Measurements from ENCODE around the gene FGFR3.

Gene FGFR3

DNA sequence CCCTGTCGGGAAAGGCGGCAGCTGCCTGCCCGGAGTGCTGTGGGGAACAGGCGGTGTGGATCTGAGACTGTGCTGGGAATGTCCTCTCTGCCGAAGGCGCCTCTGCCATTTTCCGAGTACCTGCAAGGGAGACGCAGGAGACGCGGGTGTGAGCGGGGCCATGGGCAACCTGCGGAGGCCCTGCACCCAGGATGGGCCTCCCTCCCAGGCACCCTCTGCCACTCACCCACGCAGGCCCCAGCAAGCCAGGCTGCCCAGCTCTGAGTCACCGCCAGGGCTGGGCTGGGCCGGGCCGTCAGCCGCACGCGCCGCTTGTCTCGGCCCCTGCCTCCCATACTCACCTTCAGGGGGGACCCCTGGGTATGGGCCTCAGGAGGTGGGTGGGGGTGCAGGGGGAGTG lies 3.5 kb upstream of the FGFR3 start:
- DNase-seq, result no peak

GRCh38 chr4:1790005-1790404 lies 3.1 kb upstream of the FGFR3 start:
- no peak for DNase-seq

GRCh38 chr4:1792158-1792831 lies 798 bp upstream of the FGFR3 start:
- no peak for DNase-seq

DNA sequence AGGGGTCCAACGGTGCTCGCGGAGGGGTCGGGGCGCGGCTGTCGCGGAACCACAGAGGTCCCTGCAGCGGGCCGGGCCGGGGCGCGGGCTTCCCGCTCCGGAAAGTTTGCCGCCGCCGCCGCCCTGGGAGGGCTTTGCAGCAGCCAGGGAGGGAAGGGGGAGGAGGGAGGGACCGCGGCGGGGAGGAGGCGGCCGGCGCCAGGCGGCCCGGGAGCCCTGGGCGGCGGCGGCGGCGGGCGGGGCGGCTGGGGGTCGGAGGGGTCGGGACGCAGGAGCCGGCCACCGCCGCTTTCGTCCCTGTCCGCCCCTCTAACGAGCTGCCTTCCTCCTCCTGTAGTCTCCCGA lies 375 bp downstream of the FGFR3 start:
- peak in 2 of 4 experiments; percentile 5 to 21 for DNase-seq

- DNase-seq, result no peak
Measured at GRCh38 chr4:1793940-1794808, 1.1 kb downstream of the FGFR3 start.

DNA sequence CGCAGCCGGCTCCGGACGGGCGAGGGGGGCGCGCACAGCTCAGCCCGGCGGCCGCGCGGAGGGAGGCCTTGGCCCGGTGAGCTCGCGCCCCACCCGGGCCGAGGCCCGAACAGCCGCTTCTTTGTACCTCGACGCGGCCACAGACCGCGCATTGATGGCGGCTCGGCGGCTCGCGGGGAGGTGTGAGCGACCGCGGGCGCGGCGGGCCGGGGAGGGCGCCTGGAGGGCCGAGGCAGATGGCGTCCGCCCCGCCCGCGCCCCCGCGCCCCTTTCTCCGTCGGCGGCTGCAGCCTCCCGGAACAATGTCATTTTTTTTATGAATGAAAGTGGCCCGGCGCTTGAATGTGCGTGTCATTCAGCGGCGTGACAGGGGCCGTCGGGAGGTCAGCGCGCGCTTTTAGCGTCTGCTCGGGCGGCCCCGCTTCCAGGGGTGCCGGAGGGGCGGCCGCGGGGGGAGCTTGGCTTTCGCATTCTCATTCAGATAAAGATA lies 1.8 kb downstream of the FGFR3 start:
- no peak for DNase-seq

- DNase-seq, result no peak
Measured at GRCh38 chr4:1795299-1796195, 2.5 kb downstream of the FGFR3 start.

DNA sequence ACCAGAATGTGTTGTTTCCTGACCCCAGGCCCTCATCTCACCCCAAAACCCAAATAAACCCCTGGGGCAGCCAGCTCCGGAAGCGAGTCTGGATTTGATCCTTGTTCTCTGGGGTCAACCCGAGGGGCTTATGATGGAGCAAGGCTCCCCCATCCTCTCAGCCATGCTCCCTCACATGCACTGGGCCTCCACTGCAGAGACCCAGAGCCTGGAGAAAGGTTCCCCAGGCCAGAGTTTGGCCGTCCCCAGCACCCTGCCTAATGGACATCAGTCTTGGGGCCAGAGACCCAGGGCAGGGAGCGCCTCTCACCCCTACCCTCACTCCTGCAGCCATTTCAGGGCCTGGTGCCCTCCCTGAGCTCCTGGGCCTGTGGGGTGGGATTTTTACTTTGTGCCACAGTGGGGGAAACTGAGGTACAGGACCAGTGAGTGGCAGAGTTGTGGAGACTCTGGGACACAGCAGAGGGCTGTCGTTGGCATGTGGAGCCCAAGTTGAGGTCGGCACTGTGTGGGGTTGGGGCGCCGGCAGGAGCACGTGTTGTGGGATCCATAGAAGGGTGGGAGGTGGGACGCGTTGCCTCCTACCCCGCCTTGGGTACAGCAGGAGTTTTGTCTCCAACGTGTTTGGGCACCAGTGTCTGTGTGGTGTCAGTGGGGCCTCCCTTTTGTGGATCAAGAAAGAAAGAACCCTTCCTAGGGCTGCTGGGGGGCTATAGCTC lies 3.6 kb downstream of the FGFR3 start:
- no peak for DNase-seq

DNA sequence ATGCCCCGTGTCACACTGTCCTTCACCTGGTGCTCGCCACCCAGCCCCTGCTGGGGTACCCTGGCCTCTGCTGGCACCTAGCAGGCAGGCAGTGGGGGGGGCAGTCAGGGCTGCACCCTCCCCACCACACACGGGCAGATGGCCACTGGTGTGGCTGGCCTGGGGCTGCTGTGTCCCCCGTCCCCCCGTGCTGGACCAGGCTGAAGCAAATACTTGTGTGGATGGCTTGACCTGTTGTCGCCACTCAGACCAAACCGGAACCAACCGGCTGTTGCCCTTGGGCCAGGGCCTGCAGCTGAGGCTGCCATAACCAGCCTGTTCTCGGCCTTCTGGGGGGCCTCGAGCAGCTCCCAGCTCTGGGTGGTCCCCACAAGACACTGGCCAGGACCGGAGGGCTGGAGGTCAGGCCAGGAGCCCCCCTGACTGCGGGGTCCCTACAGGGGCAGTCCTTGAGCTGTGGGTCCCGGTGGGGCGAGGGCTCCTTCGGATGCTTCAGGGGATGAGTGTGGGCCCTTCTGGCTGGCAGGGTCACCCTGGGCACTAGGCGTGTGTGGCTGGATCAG lies 4.3 kb downstream of the FGFR3 start:
- DNase-seq, result no peak

GRCh38 chr4:1797861-1798579 lies 4.9 kb downstream of the FGFR3 start:
- no peak for DNase-seq

- DNase-seq, result no peak
Measured at GRCh38 chr4:1798580-1799386, 5.7 kb downstream of the FGFR3 start.

GRCh38 chr4:1799387-1800375 lies 6.6 kb downstream of the FGFR3 start:
- DNase-seq, result no peak

DNA sequence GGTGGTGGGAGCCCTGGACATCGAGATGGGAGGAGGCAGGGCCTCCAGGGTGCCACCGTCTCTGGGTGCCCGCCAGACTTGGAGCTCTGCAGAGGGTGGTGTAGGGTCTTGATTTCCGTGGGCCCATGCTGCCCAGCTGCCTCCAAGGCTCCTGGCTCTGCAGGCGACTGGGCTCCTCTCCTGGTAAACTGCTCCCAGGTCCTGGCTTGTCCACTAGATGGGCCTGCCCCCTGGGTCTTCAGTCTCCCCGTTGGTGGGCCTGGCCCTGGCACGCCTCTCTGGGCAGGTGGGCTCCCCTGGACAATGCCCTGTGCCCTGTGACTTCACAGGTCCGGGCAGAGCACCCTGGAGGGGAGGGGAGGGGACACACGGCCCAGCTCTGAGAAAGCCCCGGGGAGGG lies 7.7 kb downstream of the FGFR3 start:
- DNase-seq, result no peak

DNA sequence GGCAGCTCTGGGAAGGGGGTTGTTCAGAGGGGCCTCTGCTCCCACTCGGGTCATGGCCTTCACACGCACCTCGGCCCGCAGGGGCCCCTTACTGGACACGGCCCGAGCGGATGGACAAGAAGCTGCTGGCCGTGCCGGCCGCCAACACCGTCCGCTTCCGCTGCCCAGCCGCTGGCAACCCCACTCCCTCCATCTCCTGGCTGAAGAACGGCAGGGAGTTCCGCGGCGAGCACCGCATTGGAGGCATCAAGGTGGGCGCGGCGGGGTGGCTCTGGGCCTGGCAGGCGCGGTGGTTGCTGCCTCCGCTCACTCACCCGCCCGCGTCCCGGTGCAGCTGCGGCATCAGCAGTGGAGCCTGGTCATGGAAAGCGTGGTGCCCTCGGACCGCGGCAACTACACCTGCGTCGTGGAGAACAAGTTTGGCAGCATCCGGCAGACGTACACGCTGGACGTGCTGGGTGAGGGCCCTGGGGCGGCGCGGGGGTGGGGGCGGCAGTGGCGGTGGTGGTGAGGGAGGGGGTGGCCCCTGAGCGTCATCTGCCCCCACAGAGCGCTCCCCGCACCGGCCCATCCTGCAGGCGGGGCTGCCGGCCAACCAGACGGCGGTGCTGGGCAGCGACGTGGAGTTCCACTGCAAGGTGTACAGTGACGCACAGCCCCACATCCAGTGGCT lies 8.3 kb downstream of the FGFR3 start:
- no peak for DNase-seq

GRCh38 chr4:1802151-1802715 lies 9.1 kb downstream of the FGFR3 start:
- no peak for DNase-seq

DNA sequence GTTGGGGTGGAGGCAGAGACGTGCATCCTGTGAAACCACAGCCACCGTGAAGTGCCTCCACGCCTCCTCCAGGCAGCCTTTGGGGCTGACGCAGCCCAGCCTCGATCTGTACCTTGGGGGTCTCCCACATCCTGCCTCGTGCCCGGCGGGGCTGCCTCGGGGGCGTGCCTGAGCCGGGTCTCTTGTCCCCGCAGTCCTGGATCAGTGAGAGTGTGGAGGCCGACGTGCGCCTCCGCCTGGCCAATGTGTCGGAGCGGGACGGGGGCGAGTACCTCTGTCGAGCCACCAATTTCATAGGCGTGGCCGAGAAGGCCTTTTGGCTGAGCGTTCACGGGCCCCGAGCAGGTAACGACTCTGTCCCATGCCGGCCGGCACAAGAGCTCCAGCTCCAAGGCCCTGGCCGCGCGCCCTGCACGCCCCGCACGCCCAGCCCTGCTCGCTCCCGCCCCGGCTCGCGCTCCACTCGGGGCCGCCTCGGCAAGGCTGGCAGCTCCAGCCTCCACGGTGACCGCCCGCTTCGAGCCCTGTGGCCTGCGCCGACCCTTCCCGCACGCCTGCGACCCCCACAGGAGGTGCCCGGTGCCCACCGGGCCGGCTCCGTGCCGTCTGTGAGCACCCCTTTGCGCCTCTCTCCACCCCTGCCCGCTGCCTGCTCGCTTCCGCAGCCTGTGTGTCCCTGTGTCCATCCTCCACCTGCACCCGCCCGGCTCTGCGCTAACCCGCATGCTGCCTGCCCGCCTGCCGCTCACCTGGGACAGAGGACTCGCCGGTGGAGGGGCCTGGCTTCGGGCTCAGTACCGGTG lies 9.8 kb downstream of the FGFR3 start:
- no peak for DNase-seq
